OCI-LY3 (cell line): ENCODE results near the gene SREBF1.

Source experiments
- H2AFZ ChIP-seq: fragments of 200-600, 300-600 bp; shearing (Covaris generic); 2 replicates; pipeline ENCODE4 v1.6.0; 2014; ENCODE audit warnings: antibody characterized with exemption, low read depth, low read length
- H3K27ac ChIP-seq: fragments of 200-600, 300-600 bp; sonication (generic); 2 replicates; pipeline ENCODE4 v1.5.1; 2014; ENCODE audit warnings: mild to moderate bottlenecking, low read length, moderate library complexity, mixed read lengths
- H3K27me3 ChIP-seq: fragments of 200-600, 300-600 bp; sonication (generic); 2 replicates; pipeline ENCODE4 v1.6.1; 2014; ENCODE audit warnings: low read depth, low read length, mixed read lengths
- H3K36me3 ChIP-seq: fragments of 200-600, 300-600 bp; sonication (generic); replicated peaks from 2 replicates; pipeline ENCODE3; 2014; ENCODE audit warnings: low read depth, low read length, mixed read lengths
- H3K4me1 ChIP-seq: fragments of 300-600, 200-600 bp; sonication (generic); 2 replicates; pipeline ENCODE4 v1.6.1; 2014; ENCODE audit warnings: low read length, mixed read lengths
- H3K4me2 ChIP-seq: fragments of 200-600, 300-600 bp; sonication (generic); 2 replicates; pipeline ENCODE4 v1.6.1; 2014; ENCODE audit warnings: low read length, mixed read lengths
- H3K4me3 ChIP-seq: fragments of 300-600, 200-600 bp; sonication (generic); 2 replicates; pipeline ENCODE4 v1.5.1; 2014; ENCODE audit warnings: antibody characterized with exemption, mild to moderate bottlenecking, low read length, moderate library complexity
- H3K79me2 ChIP-seq: fragments of 300-600, 200-600 bp; shearing (Covaris generic); 2 replicates; pipeline ENCODE4 v1.6.1; 2014; ENCODE audit warnings: mild to moderate bottlenecking, low read length, mixed read lengths
- H3K9ac ChIP-seq: fragments of 300-600, 200-600 bp; shearing (Covaris generic); 2 replicates; pipeline ENCODE4 v1.6.0; 2014; ENCODE audit warnings: mild to moderate bottlenecking, low read length, moderate library complexity
- H3K9me3 ChIP-seq: fragments of 200-600, 300-600 bp; shearing (Covaris generic); 2 replicates; pipeline ENCODE4 v1.6.1; 2014; ENCODE audit warnings: low read length, mixed read lengths; ENCODE audit not compliant: insufficient read depth
- H4K20me1 ChIP-seq: fragments of 200-600, 300-600 bp; sonication (generic); 2 replicates; pipeline ENCODE4 v1.6.1; 2016; ENCODE audit warnings: low read length, mixed read lengths; ENCODE audit not compliant: insufficient read depth
- EZH2phosphoT487 ChIP-seq: fragments of 200-600 bp; shearing (Covaris generic); IDR thresholded peaks from 2 replicates; pipeline ENCODE4 v1.6.1; 2018; ENCODE audit warnings: antibody characterized with exemption, mixed run types, low read depth
- TF ChIP-seq, protein P1 (sequence below): fragments of 200-600, 300-600 bp; sonication (generic); IDR thresholded peaks from 2 replicates; pipeline ENCODE4 v1.5.1; 2014; ENCODE audit warnings: antibody characterized with exemption, low read length, low read depth

SREBF1 gene

DNA sequence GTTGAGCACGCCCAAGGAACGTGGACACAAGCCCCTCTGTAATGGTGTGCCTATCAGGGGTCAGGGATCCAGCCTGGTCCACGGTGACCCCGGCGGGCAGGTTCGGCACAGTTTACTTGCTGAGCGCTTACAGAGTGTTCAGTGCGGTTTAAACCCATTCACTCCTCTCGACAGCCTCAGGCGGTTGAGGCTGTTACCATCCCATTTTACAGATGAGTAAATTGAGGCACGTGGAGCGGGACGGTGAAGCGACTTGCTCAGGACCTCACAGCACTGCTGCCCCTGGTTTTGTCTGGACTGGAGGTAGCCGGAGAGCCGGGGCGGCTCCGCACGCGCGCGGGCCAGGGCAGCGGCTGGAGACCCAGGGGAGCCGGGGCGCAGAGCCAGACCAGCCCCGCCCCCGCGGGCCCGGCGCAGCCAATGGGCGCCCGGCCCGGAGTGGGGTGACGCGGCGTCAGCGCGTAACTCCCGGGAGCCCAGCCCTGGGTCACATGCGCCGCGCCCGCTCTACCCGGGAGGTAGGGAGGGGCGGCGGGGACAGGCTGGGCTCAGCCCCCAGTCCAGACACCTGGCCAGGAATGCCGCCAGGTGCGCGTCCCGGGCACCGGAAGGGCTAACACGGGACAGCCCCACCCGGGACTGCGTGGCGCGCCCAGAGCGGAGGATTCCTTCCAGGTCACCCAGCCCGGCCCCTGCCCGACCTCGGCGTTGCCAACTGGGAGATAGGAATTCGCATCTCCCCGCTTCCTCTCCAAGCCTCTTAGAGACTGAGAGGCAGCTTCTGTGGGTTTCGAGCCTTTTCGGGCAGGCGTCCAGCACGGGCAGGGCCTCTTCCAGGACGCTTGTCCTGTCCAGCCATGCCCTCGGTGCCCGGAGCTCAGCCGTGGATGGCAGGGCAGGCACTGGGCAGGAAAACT is 3.3 kb upstream of the SREBF1 start:
- Histone ChIP-seq H3K9ac (peak overlapping the region; percentile 86), H3K9me3 (no peaks in the 10 kb centered on the region), H3K4me3 (peak overlapping the region; percentile 83), H3K36me3 (no peaks in the 10 kb centered on the region), H3K79me2 (peaks cover 10% of the 10 kb centered on the region), H2AFZ (no peak overlapping the region), H3K27me3 (no peaks in the 10 kb centered on the region), H3K27ac (peak overlapping the region; percentile 79), H3K4me1 (peaks cover 40% of the 10 kb centered on the region), H4K20me1 (no peaks in the 10 kb centered on the region; the same call in 1 of the 2 replicates), H3K4me2 (peak overlapping the region; percentile 85)
- no peak for TF ChIP-seq EZH2phosphoT487
- TF ChIP-seq, protein P1, sequence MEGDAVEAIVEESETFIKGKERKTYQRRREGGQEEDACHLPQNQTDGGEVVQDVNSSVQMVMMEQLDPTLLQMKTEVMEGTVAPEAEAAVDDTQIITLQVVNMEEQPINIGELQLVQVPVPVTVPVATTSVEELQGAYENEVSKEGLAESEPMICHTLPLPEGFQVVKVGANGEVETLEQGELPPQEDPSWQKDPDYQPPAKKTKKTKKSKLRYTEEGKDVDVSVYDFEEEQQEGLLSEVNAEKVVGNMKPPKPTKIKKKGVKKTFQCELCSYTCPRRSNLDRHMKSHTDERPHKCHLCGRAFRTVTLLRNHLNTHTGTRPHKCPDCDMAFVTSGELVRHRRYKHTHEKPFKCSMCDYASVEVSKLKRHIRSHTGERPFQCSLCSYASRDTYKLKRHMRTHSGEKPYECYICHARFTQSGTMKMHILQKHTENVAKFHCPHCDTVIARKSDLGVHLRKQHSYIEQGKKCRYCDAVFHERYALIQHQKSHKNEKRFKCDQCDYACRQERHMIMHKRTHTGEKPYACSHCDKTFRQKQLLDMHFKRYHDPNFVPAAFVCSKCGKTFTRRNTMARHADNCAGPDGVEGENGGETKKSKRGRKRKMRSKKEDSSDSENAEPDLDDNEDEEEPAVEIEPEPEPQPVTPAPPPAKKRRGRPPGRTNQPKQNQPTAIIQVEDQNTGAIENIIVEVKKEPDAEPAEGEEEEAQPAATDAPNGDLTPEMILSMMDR, result no peak

DNA sequence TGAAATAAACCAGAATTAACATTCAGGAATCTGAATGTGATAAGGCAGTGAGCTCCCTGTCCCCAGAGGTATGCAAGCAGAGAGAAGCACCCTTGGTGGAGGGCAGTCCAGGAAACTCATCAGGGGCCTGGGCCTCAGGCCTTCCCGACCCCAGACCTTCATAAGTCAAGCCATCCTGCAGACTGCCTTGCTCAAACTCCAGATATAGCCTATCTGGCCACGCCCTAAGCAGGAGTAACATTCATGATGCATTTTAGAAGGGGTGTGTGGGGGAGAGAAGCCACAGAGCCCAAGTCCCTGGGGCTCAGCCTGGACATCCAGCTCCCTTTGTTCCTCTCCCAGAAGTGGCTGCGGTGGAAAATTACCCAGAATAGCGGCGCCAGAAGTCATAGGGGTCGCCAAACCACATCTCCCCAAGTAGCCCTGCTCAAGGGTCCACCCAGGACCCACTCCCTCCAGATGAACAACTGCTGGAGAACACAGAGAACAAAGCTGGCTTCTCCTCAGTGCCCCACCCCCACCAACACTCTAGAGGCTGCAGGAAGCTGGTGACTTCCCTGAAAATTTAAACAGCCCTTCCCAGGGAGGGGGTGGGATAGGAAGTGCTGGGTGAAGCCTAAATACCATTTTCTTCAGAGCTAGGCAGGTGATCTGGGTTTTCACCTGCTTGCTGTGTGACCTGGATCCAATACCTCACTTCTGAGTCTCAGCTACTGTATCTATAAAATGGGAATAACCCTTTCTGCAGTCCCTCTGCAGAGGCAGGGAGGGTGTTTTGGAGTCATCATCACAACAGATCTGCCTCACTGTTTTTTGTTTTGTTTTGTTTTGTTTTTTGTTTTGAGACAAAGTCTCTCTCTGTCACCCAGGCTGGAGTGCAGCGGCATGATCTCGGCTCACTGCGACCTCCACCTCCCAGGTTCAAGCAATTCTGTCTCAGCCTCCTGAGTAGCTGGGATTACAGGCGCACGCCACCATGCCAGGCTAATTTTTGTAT is 1.5 kb upstream of the SREBF1 start:
- no peaks in the 10 kb centered on the region for H3K36me3 ChIP-seq
- no peaks in the 10 kb centered on the region for H3K27me3 ChIP-seq
- no peak overlapping the region for H3K4me3 ChIP-seq
- no peak overlapping the region for H3K9ac ChIP-seq
- H3K4me1 ChIP-seq, result peaks cover 55% of the 10 kb centered on the region
- peaks cover 20% of the 10 kb centered on the region for H3K79me2 ChIP-seq
- H3K27ac ChIP-seq, result no peak overlapping the region
- H3K9me3 ChIP-seq, result no peaks in the 10 kb centered on the region
- no peak overlapping the region for H2AFZ ChIP-seq
- no peak overlapping the region for H3K4me2 ChIP-seq
- no peak for TF ChIP-seq EZH2phosphoT487
- TF ChIP-seq, protein P1, result no peak
- H4K20me1 ChIP-seq, result peaks cover 2% of the 10 kb centered on the region; the same call in 1 of the 2 replicates

DNA sequence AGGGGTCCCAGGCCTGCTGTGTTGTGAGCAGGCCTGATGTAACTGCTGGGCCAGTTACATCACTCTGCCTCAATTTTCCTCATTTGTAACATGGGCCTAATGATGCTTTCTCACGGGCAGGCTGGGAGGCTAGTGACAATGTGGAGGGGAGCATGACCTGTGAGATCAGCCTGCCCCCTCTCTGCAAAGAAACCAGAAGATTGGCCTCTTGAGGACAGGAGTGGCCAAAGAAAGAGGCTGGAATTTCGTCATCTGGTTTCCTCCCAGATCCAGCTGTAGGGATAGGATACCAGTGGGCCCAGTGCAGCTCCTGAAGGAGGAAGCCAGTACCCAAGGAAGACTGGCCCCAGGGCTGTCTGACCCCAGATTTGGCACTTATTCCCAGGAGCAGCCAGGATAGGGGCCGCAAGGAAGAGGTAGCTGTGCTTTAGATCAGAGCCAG is 615 bp upstream of the SREBF1 start:
- Histone ChIP-seq H3K4me2 (peak overlapping the region; percentile 82), H3K4me1 (peaks cover 55% of the 10 kb centered on the region), H3K27me3 (no peaks in the 10 kb centered on the region), H3K36me3 (no peaks in the 10 kb centered on the region), H3K9ac (peak overlapping the region; percentile 86), H4K20me1 (peaks cover 3% of the 10 kb centered on the region; the same call in 1 of the 2 replicates), H3K9me3 (no peaks in the 10 kb centered on the region), H3K79me2 (peaks cover 21% of the 10 kb centered on the region), H3K27ac (peak overlapping the region; percentile 70; the same call in 1 of the 2 replicates), H3K4me3 (peak overlapping the region; percentile 86), H2AFZ (no peak overlapping the region)
- no peak for TF ChIP-seq EZH2phosphoT487
- TF ChIP-seq, protein P1, result no peak
